ENCODE results near the gene ENO3.
"Not testable (repeated sequence)": the region's sequence is repeated elsewhere in the genome, so short reads cannot be mapped to it uniquely, and the experiment has no call there.

ENO3 gene

GRCh38 chr17:4950746-4951204 is at the start of gene ENO3:
ENO3 (plus strand) TSS chr17:4951119; CDS start chr17:4951830, 711 bp downstream.
- no peak for DNase-seq (ENCODE audit: low read depth in 4 of 4, low spot score in 1 of 4)

GRCh38 chr17:4901648-4902344 is 49.1 kb upstream of the ENO3 start:
- no peak for DNase-seq (ENCODE audit: low read depth in 4 of 4, low spot score in 1 of 4)

GRCh38 chr17:4902540-4902939 is 48.4 kb upstream of the ENO3 start:
- DNase-seq (ENCODE audit: low read depth in 4 of 4, low spot score in 1 of 4), result no peak

GRCh38 chr17:4903051-4903818 is 47.7 kb upstream of the ENO3 start, which contains the start of gene CHRNE:
CHRNE (minus strand) TSS chr17:4903098; CDS start chr17:4903063, 35 bp downstream.
- peak; percentile 51 to 73 (median 54) for DNase-seq (ENCODE audit: low read depth in 4 of 4, low spot score in 1 of 4)

- not testable (repeated sequence) for DNase-seq (ENCODE audit: low read depth in 4 of 4, low spot score in 1 of 4)
These were observed 44.3 kb upstream of the ENO3 start for GRCh38 chr17:4906642-4907041.

GRCh38 chr17:4908301-4908700 is 42.6 kb upstream of the ENO3 start:
- no peak for DNase-seq (ENCODE audit: low read depth in 4 of 4, low spot score in 1 of 4)

GRCh38 chr17:4908711-4909496 is 42.0 kb upstream of the ENO3 start:
- peak in 2 of 4 experiments; percentile 45 to 59 for DNase-seq (ENCODE audit: low read depth in 4 of 4, low spot score in 1 of 4)

GRCh38 chr17:4913994-4914393 is 36.9 kb upstream of the ENO3 start:
- DNase-seq (ENCODE audit: low read depth in 4 of 4, low spot score in 1 of 4), result no peak

GRCh38 chr17:4914551-4914950 is 36.4 kb upstream of the ENO3 start:
- DNase-seq (ENCODE audit: low read depth in 4 of 4, low spot score in 1 of 4), result not testable (repeated sequence)

GRCh38 chr17:4919511-4920047 is 31.3 kb upstream of the ENO3 start:
- no peak for DNase-seq (ENCODE audit: low read depth in 4 of 4, low spot score in 1 of 4)

GRCh38 chr17:4920351-4921048 is 30.4 kb upstream of the ENO3 start:
- DNase-seq (ENCODE audit: low read depth in 4 of 4, low spot score in 1 of 4), result no peak

GRCh38 chr17:4921320-4921719 is 29.6 kb upstream of the ENO3 start:
- no peak for DNase-seq (ENCODE audit: low read depth in 4 of 4, low spot score in 1 of 4)

GRCh38 chr17:4926577-4927335 is 24.2 kb upstream of the ENO3 start:
- not testable (repeated sequence) for DNase-seq (ENCODE audit: low read depth in 4 of 4, low spot score in 1 of 4)

GRCh38 chr17:4928881-4929280 is 22.0 kb upstream of the ENO3 start:
- DNase-seq (ENCODE audit: low read depth in 4 of 4, low spot score in 1 of 4), result no peak

GRCh38 chr17:4931963-4932362 is 19.0 kb upstream of the ENO3 start, which contains the start of gene GP1BA:
GP1BA (plus strand) TSS chr17:4932277; CDS start chr17:4932605, 328 bp downstream.
- no peak for DNase-seq (ENCODE audit: low read depth in 4 of 4, low spot score in 1 of 4)

- DNase-seq (ENCODE audit: low read depth in 4 of 4, low spot score in 1 of 4), result no peak
These were observed 18.2 kb upstream of the ENO3 start for GRCh38 chr17:4932756-4933155.

GRCh38 chr17:4933646-4934045 is 17.3 kb upstream of the ENO3 start:
- no peak for DNase-seq (ENCODE audit: low read depth in 4 of 4, low spot score in 1 of 4)

- no peak for DNase-seq (ENCODE audit: low read depth in 4 of 4, low spot score in 1 of 4)
These were observed 16.5 kb upstream of the ENO3 start for GRCh38 chr17:4934173-4934979.

GRCh38 chr17:4935650-4936049 is 15.3 kb upstream of the ENO3 start:
- DNase-seq (ENCODE audit: low read depth in 4 of 4, low spot score in 1 of 4), result no peak
